ENCODE data around the gene NDUFAF8.
"Not testable (repeated sequence)": the region's sequence is repeated elsewhere in the genome, so short reads cannot be mapped to it uniquely, and the experiment has no call there.

NDUFAF8 gene

DNA sequence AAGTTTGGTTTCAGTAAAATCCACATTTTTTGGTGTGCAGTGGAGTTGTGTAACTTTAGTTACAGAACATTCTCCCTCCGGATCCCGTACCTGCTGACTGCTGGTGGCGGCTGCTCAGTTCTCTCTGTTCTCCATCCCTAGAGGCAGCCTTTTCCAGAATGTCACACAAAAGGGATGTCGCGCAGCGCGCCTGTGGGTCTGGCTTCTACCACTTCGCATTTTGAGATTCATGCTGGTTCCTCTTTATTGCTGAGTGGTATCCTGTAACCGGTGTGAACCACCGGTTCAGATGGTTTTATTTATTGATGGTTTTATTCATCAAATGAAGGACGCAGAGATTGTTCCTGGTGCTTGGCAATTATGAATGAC, 15.4 kb upstream of the NDUFAF8 start:
- DNase-seq, result no peak

DNA sequence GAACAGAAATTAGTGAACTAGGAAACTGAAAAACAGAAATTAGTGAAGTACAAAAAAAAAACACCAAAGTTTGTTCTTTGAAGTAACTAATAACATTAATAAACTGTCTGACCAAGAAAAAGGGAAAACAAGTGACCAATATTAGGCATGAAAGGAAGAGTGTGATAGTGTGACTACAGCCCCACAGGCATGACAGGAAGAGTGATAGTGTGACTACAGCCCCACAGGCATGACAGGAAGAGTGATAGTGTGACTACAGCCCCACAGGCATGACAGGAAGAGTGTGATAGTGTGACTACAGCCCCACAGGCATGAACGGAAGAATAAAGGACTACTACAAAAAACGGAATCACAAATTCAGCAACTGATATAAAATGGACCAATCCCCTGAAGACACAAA, 11.5 kb upstream of the NDUFAF8 start:
- not testable (repeated sequence) for DNase-seq

GRCh38 chr17:81228420-81228819, 10.7 kb upstream of the NDUFAF8 start:
- DNase-seq, result no peak

DNA sequence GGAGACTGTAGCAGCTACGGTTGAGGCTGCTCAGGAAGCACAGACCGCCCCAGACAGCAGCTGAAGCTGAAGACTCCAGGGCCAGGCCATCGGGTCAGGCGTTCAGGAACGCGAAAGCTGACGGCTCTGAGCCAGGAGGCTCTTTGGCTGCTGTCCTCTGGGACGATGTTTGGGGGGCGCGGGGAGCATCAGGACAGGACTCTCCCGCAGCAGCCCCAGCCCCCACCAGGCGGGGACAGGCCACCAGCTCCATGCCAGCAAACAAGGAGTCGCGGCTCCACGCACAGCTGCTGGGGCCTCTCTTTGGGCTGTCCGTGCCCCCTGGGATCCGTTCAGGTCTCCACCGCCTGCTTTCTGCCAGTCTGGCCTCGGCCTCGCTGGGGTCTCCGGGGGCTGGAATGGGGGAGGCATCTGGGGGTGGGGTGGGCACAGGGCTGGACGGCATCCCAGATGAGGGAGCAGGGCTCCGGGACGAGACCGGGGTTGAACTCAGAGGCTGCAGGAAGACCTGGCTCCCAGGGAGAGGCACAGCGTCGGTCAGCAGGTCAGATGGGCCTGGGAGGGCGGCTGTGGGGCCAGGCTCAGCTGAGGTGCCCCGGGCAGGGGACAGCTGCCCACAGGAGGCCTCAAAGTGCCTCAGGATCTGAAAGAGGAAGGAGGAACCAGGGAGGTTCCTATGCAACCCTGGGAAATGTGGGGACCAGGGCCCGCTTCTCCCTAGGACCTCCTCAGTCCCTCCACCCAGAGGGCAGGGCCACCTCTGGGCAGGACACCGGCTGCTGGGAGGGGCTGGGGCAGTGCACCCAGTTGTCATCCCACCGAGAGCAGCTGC, 10.1 kb upstream of the NDUFAF8 start:
- no peak for DNase-seq

DNA sequence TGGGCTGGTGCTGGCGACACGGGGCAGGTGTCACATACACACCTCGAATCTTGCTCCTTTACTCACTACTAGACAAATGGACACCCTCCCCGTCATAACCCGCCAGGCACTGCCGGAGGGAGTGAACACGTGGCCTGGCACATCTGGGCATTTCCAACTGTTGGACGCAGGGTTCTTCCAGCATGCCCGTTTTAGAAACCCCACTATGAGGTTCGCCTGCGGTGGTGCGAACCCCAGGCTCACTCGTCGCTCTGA, 9.5 kb upstream of the NDUFAF8 start:
- DNase-seq, result no peak

- DNase-seq, result no peak
These were observed 8.9 kb upstream of the NDUFAF8 start for GRCh38 chr17:81230043-81230820.

DNA sequence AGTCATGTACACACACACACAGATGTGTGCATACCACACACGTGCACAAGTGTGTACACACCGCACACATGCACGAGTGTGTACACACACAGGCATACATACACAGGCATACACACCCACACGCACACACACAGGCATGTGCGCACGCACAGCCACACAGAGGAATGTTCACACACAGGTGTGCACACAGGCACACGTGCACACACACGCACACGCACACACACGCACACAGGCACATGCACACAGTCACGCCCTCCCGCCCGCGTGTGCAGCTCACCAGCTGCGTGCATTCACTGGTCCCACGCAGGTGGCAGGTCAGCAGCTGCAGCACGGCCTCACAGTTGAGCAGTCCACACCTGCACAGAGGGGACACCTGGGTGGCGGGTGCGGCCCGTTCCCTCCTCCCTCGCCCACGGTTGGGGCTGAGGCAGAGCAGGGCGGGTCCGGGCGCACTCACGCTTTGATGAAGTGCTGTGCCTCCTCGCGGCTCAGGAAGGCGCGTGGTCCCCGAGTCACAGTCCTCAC, 7.9 kb upstream of the NDUFAF8 start:
- no peak for DNase-seq

DNA sequence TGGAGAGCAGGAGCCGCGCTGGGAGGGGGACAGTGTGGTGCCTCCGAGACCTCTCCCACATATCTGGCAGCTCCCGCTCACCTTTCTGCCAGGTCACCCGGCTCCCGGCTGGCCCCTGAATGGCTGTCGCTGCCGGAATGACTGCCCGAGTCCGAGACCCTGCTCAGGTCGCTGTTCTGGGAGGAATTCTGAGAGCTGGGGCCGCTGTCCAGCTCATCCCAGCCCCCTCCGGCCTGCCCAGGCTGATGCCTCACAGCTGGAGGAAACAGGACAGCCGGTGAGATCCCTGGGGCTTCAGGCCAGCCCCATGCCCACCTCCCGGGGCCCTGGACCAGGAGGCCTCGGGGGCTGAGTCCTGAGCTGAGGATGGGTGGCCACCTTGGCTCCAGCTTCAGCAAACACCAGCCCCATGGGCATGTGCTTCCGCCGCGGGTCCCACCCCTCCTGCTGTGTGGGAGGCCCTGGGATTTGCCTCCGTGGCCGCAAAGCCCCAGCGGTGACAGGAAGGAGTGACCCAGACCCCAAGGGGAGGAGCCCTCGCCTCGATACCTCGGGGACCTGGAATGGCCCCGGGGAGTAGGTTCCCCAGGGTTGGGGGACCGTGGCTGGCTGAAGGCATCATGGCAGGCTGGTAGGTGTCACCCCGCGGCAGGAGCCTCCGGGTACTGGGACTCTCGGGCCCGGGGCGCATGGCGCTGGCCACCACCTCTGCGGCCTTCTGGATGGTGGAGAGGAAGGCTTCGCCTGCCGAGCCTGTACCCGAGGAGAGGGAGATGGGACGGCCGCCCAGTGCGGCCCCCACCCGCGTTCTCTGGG, 7.1 kb upstream of the NDUFAF8 start:
- no peak for DNase-seq

DNA sequence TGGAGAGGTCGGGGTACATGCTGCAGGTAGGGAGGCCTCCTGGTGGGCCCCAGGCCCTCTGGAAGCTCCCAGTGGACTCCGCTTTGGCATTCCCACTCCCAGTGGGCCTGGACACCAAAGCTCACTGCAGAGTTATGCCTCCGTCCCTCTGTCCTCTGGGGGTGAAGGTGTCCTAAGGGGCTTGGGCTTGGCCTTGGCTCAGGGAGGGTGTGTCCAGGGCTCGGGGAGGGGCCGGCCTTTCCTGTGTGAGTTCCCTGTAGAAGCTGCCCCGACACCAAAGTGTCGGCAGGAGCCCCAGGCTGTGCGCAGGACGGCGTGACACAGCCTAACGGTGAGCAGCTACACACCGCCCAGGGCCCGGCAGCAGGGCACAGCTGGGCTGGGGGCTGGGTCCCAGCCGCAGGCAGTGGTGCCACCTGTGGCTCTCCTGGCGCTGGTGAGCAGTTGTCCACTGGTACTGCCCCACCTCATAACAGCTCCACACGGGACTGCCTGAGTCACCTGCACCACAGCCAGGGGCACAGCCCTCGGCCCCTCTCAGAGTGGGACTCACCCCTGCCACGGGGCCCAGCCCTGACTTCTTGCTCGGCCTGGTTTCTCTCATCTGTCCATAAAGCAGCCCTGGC, 6.4 kb upstream of the NDUFAF8 start:
- DNase-seq, result no peak

GRCh38 chr17:81233316-81233715, 5.8 kb upstream of the NDUFAF8 start:
- DNase-seq, result no peak

- no peak for DNase-seq
These were observed 5.2 kb upstream of the NDUFAF8 start for GRCh38 chr17:81233811-81234505.

GRCh38 chr17:81234506-81234855, 4.6 kb upstream of the NDUFAF8 start:
- DNase-seq, result no peak

GRCh38 chr17:81234940-81235821, 3.9 kb upstream of the NDUFAF8 start:
- no peak for DNase-seq

DNA sequence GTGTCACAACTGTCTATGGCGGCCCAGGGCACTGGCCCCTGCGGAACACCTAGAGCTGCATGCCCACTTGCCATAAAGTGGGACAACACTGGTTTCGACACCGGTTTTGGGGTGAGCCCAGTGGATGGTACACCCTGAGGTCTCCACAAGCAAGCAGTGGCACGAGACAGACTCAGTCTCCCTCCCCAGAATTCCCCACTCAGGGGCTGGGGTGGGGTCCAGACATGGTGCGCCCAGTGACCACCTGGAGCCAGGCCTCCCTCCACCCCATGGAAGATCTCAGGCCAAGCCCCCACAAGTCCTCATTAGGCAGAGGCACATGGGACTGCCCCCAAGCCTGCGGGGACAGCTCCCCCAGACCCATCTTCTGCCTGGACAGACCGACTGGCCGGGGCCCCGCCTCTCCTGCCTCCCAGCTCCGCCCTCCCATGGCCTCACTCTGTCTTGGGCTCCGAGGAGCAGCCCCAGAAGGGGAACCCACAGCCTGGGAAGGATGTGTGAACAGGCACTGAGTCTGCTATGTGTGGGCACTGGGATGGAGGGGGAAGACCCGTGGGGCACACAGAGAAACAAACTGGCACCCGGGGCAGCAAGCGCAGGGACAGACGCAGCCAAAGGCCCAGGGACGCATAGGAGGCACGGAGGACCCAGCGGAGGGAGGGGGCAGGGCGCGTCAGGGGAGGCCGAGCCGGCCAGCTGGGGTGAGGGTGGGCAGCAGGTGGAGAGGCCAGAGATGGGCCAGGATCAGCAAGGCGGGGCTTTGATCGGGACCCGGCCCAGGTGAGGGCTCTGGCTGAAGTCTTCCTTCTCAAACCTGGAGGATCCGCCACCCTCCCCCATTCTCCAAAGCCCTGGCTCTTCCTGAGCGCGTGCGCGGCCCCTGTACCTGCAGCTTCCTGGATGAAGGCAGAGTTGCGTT, 3.0 kb upstream of the NDUFAF8 start:
- DNase-seq, result no peak

DNA sequence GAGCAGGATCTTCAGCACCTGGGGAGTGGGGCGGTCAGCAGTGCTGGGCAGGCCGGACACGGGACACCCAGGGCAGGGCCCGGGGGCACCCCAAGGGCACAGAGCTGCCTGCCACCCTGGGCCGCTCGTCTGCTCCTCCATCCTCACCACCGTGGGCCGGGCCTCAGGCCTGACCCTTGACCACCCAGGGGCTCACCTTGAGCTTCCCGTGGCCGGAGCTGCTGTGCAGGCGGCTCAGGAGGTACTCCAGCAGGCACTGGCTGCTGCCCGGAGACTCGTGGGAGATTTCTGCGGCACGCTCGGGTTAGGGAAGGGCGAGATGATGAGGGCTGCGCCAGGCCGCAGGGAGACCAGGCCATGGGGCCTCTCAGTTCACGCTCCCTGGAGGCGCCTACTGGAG, 2.3 kb upstream of the NDUFAF8 start:
- no peak for DNase-seq

- DNase-seq, result no peak
These were observed 1.3 kb upstream of the NDUFAF8 start for GRCh38 chr17:81237591-81238489.

DNA sequence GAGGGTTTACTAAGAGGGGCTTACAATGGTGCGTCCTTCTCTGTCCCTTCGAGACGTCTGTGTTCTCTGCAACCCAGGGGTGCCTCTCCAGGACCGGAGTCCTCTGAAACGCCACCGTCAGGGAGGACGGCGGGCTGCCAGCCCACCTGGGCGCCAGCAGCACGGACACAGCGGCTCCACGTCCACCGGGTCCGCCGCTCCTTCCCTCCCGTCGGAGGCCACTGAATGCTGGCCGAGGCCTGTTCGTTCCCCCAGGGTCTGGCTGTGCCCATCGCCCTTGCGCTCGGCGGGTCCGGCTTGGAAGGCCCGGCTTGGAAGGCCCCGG, 666 bp upstream of the NDUFAF8 start:
- no peak for DNase-seq

DNA sequence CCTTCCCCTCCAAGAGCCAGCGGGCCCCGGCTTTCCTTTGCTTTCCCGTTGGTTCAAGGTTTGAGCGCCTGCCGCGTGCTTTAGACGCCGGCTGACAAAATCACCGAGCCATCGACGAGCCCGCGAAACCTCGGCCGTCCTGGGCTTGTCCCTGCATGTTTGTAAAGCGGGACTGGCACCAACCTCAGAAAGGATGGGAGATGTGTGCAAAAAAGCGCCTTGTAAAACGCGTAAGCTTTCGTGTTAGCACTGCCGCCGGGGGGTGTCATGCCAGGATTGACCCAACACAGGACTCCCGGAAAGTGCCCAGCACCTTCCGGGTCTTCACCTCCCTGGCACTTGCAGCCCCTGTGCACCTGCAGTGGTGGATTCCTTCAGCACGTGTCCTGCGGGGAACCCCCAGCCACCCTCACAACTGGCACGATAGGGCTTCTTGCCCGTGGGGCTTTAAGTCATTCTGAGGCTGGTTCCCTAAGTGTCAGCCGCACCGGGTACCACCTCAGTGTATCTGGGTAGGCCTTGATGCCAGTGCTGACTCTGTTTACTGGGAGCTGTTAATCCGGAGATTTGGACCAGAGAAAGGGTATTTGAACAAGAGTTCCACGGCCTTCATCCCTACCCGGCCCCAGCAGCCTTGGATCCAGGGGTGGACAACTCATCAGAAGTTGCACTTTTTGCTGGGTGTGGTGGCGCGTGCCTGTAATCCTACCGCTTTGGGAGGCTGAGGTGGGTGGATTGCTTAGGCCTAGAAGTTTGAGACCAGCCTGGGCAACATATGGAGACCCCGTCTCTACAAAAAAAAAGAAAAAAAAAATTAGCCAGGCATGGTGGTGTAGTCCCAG, 817 bp downstream of the NDUFAF8 start:
- DNase-seq, result no peak

- DNase-seq, result no peak
These were observed 1.6 kb downstream of the NDUFAF8 start for GRCh38 chr17:81240761-81241160.

All from NCI-H2081 treated with DMSO at 0.1 percent for 48 hours (cell line).